Adrenal gland (tissue), 12 donors: ENCODE data around the gene CDCA4. TPM values are rescaled to one million over a fixed set of nuclear protein-coding genes. Genes with fewer than 3 reads are reported as not detected.

ENCODE experiments used
- DNase-seq, 7 donors: peaks; one replicate each; pipeline ENCODE4 v3.0.0-alpha.2; 2019 to 2020
- H3K27ac ChIP-seq, 5 donors: fragments of 200-600 bp; sonication (generic) in 4 of 5; 1 replicate in 3 of 5; 2 replicates in 2 of 5; pipeline versions ENCODE4 v1.5.1 to v1.8.0; 2016 to 2020; ENCODE audit warnings: mild to moderate bottlenecking in 1 of 5
- H3K27me3 ChIP-seq: fragments of 200-600 bp; 2 replicates; pipeline ENCODE4 v1.8.0; 2021
- H3K36me3 ChIP-seq, 2 donors: fragments of 200-600 bp; replicated peaks in 1 of 2; 1 replicate in 1 of 2; 2 replicates in 1 of 2; pipeline versions ENCODE4 v1.5.1 to v1.8.0; 2018 to 2022
- H3K4me1 ChIP-seq, 2 donors: fragments of 200-600 bp; replicated peaks in 1 of 2; 1 replicate in 1 of 2; 2 replicates in 1 of 2; pipeline versions ENCODE4 v1.5.1 to v1.8.0; 2018 to 2021
- H3K4me3 ChIP-seq, 4 donors: fragments of 200-600 bp; sonication (generic) in 3 of 4; one replicate each; pipeline ENCODE4 v1.5.1; 2016 to 2018
- H3K9me3 ChIP-seq, 3 donors: fragments of 200-600 bp; sonication (generic) in 1 of 3; replicated peaks in 1 of 3; 1 replicate in 2 of 3; 2 replicates in 1 of 3; pipeline versions ENCODE4 v1.5.1 to v1.8.0; 2016 to 2021
- POLR2A ChIP-seq, 2 donors: fragments of 450-650 bp; IDR thresholded peaks; one replicate each; pipeline ENCODE4 v1.6.1; 2017; ENCODE audit warnings: antibody characterized with exemption in 2 of 2, mild to moderate bottlenecking in 2 of 2, moderate library complexity in 1 of 2
- WGBS, 4 donors: extraction: QIAGEN DNeasy Blood & Tissue Kit in 2 of 4; methylation state at CpG; one replicate each; pipeline versions ENCODE4 v1.1.5 to v1.1.7; 2013 to 2017; 5-methylcytosine and 5-hydroxymethylcytosine counted together
- intact Hi-C, 2 donors: fragments of 100-400 bp; cut with DNase I; formaldehyde crosslinking; loops; one replicate each; pipeline versions ENCODE4 v1.14.1 to v1.15.0; 2022 to 2023
- polyA plus RNA-seq, 3 donors: library from polyadenylated mRNA; stranded (reverse); fragments of 200-250 nt in 2 of 3; fragments of 350-450 nt in 1 of 3; fragmentation: Illumina TruSeq in 1 of 3; extraction: RNeasy Lipid Tissue Mini Kit (QIAGEN cat#74804) in 1 of 3; gene quantifications; one replicate each; pipeline ENCODE4 v1.2.3, GENCODE V29; 2013 to 2014
- total RNA-seq, 9 donors: library from RNA; depleted of rRNA in 4 of 9; stranded (reverse); fragments of >200 nt in 4 of 9; fragments of 120-200 nt in 1 of 9; fragmentation: NEBNext Ultra II Directional in 1 of 9; extraction: Animal tissue kit (Norgen Biotek cat#: 25700) in 1 of 9; gene quantifications; one replicate each; pipeline versions ENCODE4 v1.1.0 to v1.2.4, GENCODE V29; 2013 to 2023
- TF ChIP-seq, protein P1 (sequence below), 6 experiments: fragments of 450-650 bp in 4 of 6; fragments of 200-600 bp in 2 of 6; sonication (generic) in 1 of 6; IDR thresholded peaks; 1 replicate in 5 of 6; 2 replicates in 1 of 6; pipeline versions ENCODE4 v1.5.1 to v1.8.0; 2016 to 2021; ENCODE audit warnings: antibody characterized with exemption in 6 of 6, mild to moderate bottlenecking in 2 of 6, moderate library complexity in 1 of 6
- donor health status: healthy with polysubstance abuse.
- donor health status: Bipolar disorder and iron deficiency.
- donor health status: DM: yes; HTN: yes; CAD: no.
- donor health status: DM: no; HTN: no; CAD: no.
- donor health status: DM: no; HTN: no; CAD: no.
- donor health status: DM: yes; HTN: yes; CAD: no.

The CDCA4 gene
- total and polyA plus RNA-seq, 12 donors = 0.66 to 10.5 (median 4.1) TPM

DNA sequence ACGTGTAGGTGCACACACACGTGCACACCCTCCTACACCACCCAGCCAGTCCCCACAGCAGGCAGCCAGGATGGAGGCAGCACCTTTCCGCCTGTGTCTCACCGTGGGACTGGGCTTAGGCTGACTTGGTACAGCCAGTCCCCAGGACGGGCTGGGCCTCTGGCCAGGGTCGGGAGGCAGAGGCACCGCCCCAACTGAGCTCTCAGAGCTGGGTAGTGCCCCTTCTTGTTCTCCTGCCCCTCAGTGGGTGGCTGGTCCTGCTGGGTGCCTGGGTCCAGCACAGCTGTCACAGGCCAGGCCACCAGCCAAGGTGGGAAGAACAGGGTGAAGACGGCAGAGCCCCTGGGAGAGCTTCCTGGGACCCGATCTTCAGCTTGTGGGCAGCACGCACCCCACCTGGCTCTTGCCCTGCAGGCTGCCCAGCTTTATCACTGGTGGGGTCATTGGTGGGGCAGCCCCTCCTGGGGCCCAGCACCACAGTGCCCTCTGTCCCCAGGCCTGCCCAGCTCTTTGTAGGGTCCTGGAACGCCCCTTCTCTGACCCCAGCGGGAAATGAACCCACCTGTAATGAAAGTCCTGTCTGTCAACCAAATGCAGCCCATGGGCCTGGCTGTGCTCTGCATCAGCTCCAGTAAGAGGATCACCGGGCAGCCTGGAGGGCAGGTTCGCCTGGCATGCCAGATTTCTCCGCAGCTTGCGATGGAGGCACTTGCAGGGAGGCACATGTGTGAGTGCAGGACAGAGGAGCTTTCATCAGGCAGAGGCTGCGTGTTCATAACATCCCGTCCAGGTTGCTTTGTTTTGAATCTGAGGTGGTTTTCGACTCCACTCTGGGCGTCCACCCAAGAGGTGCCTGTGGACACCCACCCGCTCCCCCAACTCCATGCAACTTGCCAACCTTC is 14.7 kb downstream of the CDCA4 start:
- no peak overlapping the region for H3K27ac ChIP-seq
- H3K4me3 ChIP-seq = no peak overlapping the region
- no peak for TF ChIP-seq POLR2A (IDR thresholded peaks at IDR 0.05)
- TF ChIP-seq, protein P1, sequence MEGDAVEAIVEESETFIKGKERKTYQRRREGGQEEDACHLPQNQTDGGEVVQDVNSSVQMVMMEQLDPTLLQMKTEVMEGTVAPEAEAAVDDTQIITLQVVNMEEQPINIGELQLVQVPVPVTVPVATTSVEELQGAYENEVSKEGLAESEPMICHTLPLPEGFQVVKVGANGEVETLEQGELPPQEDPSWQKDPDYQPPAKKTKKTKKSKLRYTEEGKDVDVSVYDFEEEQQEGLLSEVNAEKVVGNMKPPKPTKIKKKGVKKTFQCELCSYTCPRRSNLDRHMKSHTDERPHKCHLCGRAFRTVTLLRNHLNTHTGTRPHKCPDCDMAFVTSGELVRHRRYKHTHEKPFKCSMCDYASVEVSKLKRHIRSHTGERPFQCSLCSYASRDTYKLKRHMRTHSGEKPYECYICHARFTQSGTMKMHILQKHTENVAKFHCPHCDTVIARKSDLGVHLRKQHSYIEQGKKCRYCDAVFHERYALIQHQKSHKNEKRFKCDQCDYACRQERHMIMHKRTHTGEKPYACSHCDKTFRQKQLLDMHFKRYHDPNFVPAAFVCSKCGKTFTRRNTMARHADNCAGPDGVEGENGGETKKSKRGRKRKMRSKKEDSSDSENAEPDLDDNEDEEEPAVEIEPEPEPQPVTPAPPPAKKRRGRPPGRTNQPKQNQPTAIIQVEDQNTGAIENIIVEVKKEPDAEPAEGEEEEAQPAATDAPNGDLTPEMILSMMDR (IDR thresholded peaks at IDR 0.05) = no peak
- intact Hi-C loops = no loop called here
- 82 to 91% (median 87%) methylated on average over 7 to 21 of the region's 21 CpGs for WGBS, 4 donors
- H3K9me3 ChIP-seq = no peaks in the 10 kb centered on the region
- H3K27me3 ChIP-seq = no peaks in the 10 kb centered on the region
- H3K36me3 ChIP-seq = peaks cover 0 to 15% of the 10 kb centered on the region in 2 donors
- H3K4me1 ChIP-seq = no peaks in the 10 kb centered on the region
- no peak for DNase-seq

- 78 to 93% (median 90%) methylated on average over 7 to 20 of the region's 20 CpGs for WGBS, 4 donors
- Histone ChIP-seq H3K4me3 (no peak overlapping the region), H3K27me3 (no peaks in the 10 kb centered on the region), H3K27ac (no peak overlapping the region), H3K4me1 (no peaks in the 10 kb centered on the region), H3K36me3 (peaks cover 0 to 8% of the 10 kb centered on the region in 2 donors), H3K9me3 (no peaks in the 10 kb centered on the region)
- no peak for DNase-seq
- intact Hi-C loops = no loop called here
- TF ChIP-seq, protein P1 (IDR thresholded peaks at IDR 0.05) = no peak
- no peak for TF ChIP-seq POLR2A (IDR thresholded peaks at IDR 0.05)
These were observed 15.5 kb downstream of the CDCA4 start for GRCh38 chr14:105005329-105005928.

DNA sequence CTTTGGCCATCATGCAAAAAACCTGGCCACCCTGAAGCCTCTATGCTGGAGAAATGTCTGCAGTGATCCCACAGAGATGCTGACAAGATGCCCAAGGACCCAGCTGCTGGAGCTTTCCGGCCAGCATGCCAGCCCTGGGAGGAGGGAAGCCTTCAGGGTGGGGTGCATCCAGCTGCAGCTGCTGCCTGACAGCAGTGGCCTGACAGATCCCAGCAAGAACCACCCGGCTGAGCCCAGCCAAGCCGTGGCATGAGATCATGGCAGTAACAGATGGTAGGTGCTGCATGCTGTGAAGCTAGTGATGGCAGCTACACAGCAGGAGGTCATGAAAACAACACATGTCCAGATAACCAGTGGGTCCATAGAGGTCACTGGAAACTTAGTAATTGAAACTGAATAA is 21.5 kb downstream of the CDCA4 start:
- Histone ChIP-seq H3K4me3 (no peak overlapping the region), H3K27me3 (no peaks in the 10 kb centered on the region), H3K27ac (no peak overlapping the region), H3K4me1 (no peaks in the 10 kb centered on the region), H3K36me3 (peaks cover 0 to 3% of the 10 kb centered on the region in 2 donors), H3K9me3 (peaks cover 0 to 6% (median 0%) of the 10 kb centered on the region in 3 donors)
- intact Hi-C loops = no loop called here
- TF ChIP-seq, protein P1 (IDR thresholded peaks at IDR 0.05) = no peak
- TF ChIP-seq POLR2A (IDR thresholded peaks at IDR 0.05) = no peak
- no peak for DNase-seq
- 91 to 100% (median 93%) methylated on average over 3 of the region's 3 CpGs for whole genome bisulfite sequencing, 4 donors

- intact Hi-C loops = no loop called here
- no peak overlapping the region for H3K27ac ChIP-seq
- peaks cover 0 to 6% (median 0%) of the 10 kb centered on the region in 3 donors for H3K9me3 ChIP-seq
- no peak overlapping the region for H3K4me3 ChIP-seq
- DNase-seq = no peak
- peaks cover 0 to 9% of the 10 kb centered on the region in 2 donors for H3K36me3 ChIP-seq
- no peaks in the 10 kb centered on the region for H3K27me3 ChIP-seq
- no peak for TF ChIP-seq POLR2A (IDR thresholded peaks at IDR 0.05)
- TF ChIP-seq, protein P1 (IDR thresholded peaks at IDR 0.05) = no peak
- H3K4me1 ChIP-seq = no peaks in the 10 kb centered on the region
- WGBS, 4 donors = 93 to 100% (median 97%) methylated on average over 4 to 5 of the region's 5 CpGs
These were observed 22.1 kb downstream of the CDCA4 start for GRCh38 chr14:104998801-104999200.
